HEK293 (cell line): Measurements from ENCODE around the gene ATP6V0C.
A peak's percentile ranks its signal among the peaks of the same experiment; 100 is the strongest.

Experiments used
- CTCF ChIA-PET: fragments of 350-600 bp; formaldehyde crosslinking; extraction: SDS; loops from one replicate; lab custom pipeline; 2021; ENCODE audit warnings: antibody characterized with exemption; lab: Yijun Ruan, JAX
- POLR2A ChIA-PET: fragments of 300-600 bp; formaldehyde crosslinking; extraction: SDS; loops from one replicate; lab custom pipeline; 2020; ENCODE audit warnings: antibody characterized with exemption, inconsistent platforms; lab: Yijun Ruan, JAX
- H3K27ac ChIP-seq: fragments of 200-500 bp; sonication (Bioruptor generic); 2 replicates; pipeline ENCODE4 v1.5.1; 2014; ENCODE audit warnings: low read depth, low read length, control low read depth, inconsistent platforms; ENCODE audit errors: extremely low read depth
- H3K36me3 ChIP-seq, 2 experiments: fragments of 200-500 bp in 1 of 2; sonication (Bioruptor generic) in 1 of 2; 1 replicate in 1 of 2; 2 replicates in 1 of 2; pipeline ENCODE4 v1.5.1; 2014 to 2017; ENCODE audit warnings: inconsistent platforms in 2 of 2, low read length in 2 of 2; ENCODE audit not compliant: control insufficient read depth in 2 of 2, insufficient read depth in 1 of 2
- H3K4me1 ChIP-seq: fragments of 200-500 bp; sonication (Bioruptor generic); 2 replicates; pipeline ENCODE4 v1.5.1; 2014; ENCODE audit warnings: mild to moderate bottlenecking, low read length, inconsistent platforms; ENCODE audit not compliant: control insufficient read depth, insufficient read depth
- H3K4me3 ChIP-seq: 2 replicates; pipeline ENCODE4 v1.5.1; 2011; ENCODE audit warnings: low read depth, mild to moderate bottlenecking, control low read depth, low read length, moderate library complexity
- H3K9me3 ChIP-seq: fragments of 200-500 bp; sonication (Bioruptor generic); 2 replicates; pipeline ENCODE4 v1.5.1; 2014; ENCODE audit warnings: low read depth, low read length, inconsistent platforms; ENCODE audit not compliant: control insufficient read depth, insufficient read depth
- GLIS1 ChIP-seq: fragments of 450-650 bp; formaldehyde crosslinking; IDR thresholded peaks from 2 replicates; pipeline ENCODE4 v1.5.1; 2016; ENCODE audit warnings: missing biosample characterization, missing genetic modification characterization
- PRDM10 ChIP-seq: fragments of 450-650 bp; formaldehyde crosslinking; IDR thresholded peaks from 2 replicates; pipeline ENCODE4 v1.5.1; 2016; ENCODE audit warnings: missing biosample characterization, missing genetic modification characterization
- PRDM4 ChIP-seq: fragments of 450-650 bp; formaldehyde crosslinking; IDR thresholded peaks from 2 replicates; pipeline ENCODE4 v1.5.1; 2017; ENCODE audit warnings: missing biosample characterization, missing genetic modification characterization
- ZBTB8A ChIP-seq: fragments of 450-650 bp; formaldehyde crosslinking; IDR thresholded peaks from 2 replicates; pipeline ENCODE4 v1.5.1; 2016; ENCODE audit warnings: missing biosample characterization, missing genetic modification characterization
- ZIC2 ChIP-seq: fragments of 450-650 bp; formaldehyde crosslinking; IDR thresholded peaks from 2 replicates; pipeline ENCODE4 v1.5.1; 2016; ENCODE audit warnings: missing biosample characterization, missing genetic modification characterization
- ZNF366 ChIP-seq: fragments of 450-650 bp; formaldehyde crosslinking; conservative IDR thresholded peaks from 2 replicates; pipeline ENCODE4 v1.5.1; 2016; ENCODE audit warnings: missing biosample characterization, missing genetic modification characterization
- ZNF398 ChIP-seq: fragments of 450-650 bp; formaldehyde crosslinking; IDR thresholded peaks from 2 replicates; pipeline ENCODE4 v1.5.1; 2017; ENCODE audit warnings: missing biosample characterization, missing genetic modification characterization
- ZNF521 ChIP-seq: fragments of 450-650 bp; formaldehyde crosslinking; IDR thresholded peaks from 2 replicates; pipeline ENCODE4 v1.5.1; 2017; ENCODE audit warnings: missing biosample characterization, mild to moderate bottlenecking, missing genetic modification characterization
- ZNF645 ChIP-seq: fragments of 450-650 bp; formaldehyde crosslinking; IDR thresholded peaks from 2 replicates; pipeline ENCODE4; 2016; ENCODE audit warnings: missing biosample characterization, missing genetic modification characterization
- ZNF692 ChIP-seq: fragments of 450-650 bp; formaldehyde crosslinking; IDR thresholded peaks from 2 replicates; pipeline ENCODE4 v1.5.1; 2016; ENCODE audit warnings: missing biosample characterization, missing genetic modification characterization
- ZXDB ChIP-seq: fragments of 450-650 bp; formaldehyde crosslinking; IDR thresholded peaks from 2 replicates; pipeline ENCODE4 v1.5.1; 2016; ENCODE audit warnings: missing biosample characterization, missing genetic modification characterization
- TF ChIP-seq, protein P1 (sequence below): sonication (generic); formaldehyde crosslinking; IDR thresholded peaks from 2 replicates; pipeline ENCODE4 v1.8.1; 2022; ENCODE audit warnings: mild to moderate bottlenecking, moderate library complexity, missing genetic modification reagents
- TF ChIP-seq, protein P2 (sequence below): fragments of 450-650 bp; formaldehyde crosslinking; IDR thresholded peaks from 2 replicates; pipeline ENCODE4 v1.5.1; 2016; ENCODE audit warnings: missing biosample characterization, missing genetic modification characterization
- TF ChIP-seq, protein P3 (sequence below): fragments of 450-650 bp; formaldehyde crosslinking; optimal IDR thresholded peaks from 2 replicates; pipeline ENCODE3; 2016; ENCODE audit warnings: missing biosample characterization, mild to moderate bottlenecking, missing genetic modification characterization

ATP6V0C gene

GRCh38 chr16:2482249-2482648 is 31.5 kb upstream of the ATP6V0C start:
- TF ChIP-seq ZNF645 (tag by site-specific recombination) (no peak), ZNF521 (tag by site-specific recombination) (no peak), ZNF692 (no peak), ZBTB8A (tag by site-specific recombination) (no peak), PRDM10 (tag by site-specific recombination) (no peak), ZNF398 (no peak)
- TF ChIP-seq, protein P1, sequence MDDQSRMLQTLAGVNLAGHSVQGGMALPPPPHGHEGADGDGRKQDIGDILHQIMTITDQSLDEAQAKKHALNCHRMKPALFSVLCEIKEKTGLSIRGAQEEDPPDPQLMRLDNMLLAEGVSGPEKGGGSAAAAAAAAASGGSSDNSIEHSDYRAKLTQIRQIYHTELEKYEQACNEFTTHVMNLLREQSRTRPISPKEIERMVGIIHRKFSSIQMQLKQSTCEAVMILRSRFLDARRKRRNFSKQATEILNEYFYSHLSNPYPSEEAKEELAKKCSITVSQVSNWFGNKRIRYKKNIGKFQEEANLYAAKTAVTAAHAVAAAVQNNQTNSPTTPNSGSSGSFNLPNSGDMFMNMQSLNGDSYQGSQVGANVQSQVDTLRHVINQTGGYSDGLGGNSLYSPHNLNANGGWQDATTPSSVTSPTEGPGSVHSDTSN (CRISPR knock-in tag): no peak
- Histone ChIP-seq H3K36me3 (peaks cover 0 to 4% of the 10 kb centered on the region in 2 experiments; a peak in 1 of 3 replicates), H3K4me1 (no peaks in the 10 kb centered on the region; the same call in 1 of the 2 replicates), H3K9me3 (no peaks in the 10 kb centered on the region), H3K4me3 (no peak overlapping the region), H3K27ac (no peak overlapping the region)
- ChIA-PET CTCF (interaction anchor here (1.8 kb wide), 1 partner anchor 19 kb away, joined by 7 read pairs; no protein-coding TSS in a partner anchor), POLR2A (no interaction called here)

DNA sequence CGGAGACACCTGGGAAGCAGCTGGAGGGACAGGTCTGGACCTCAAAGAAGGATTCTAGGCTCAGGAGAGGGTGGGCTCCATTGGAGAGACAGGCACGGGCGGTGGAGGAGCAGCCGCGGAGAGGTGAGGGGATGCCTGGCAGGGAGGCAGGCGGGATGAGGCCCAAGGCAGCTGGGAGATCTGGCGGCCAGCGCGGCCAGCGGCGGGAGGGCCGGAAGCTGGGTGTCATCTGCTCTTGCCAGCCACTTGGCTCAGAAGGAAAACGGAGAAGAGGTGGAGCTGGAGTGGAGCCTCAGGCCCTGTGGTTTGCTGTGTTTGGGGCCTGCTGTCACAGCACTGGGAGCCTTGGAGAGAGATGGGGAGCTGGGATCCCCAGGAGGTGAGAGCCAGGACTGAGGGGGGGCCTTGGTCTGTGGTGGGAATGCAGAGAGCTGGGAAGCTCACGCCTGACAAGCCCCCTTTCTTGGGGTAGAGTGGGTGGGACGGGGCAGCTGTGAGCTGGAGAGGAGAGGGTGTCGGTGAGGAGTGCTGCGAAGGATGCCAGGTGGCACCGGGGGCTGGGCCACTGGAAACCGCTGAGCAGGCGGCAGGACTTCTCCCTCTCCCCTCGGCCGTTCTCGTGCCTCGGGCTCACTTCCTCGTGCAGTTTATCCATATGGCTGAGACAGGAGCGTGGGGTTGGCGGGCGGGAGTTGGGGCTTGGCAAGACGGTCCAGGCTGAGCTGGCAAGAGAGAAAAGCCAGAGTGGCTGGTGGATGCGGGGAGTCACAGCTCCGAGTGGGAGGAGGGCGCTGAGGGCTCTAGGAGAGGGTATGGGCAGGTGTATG is 30.8 kb upstream of the ATP6V0C start:
- Histone ChIP-seq H3K4me1 (no peaks in the 10 kb centered on the region; the same call in 1 of the 2 replicates), H3K36me3 (peaks cover 0 to 4% of the 10 kb centered on the region in 2 experiments; a peak in 1 of 3 replicates), H3K27ac (no peak overlapping the region), H3K9me3 (no peaks in the 10 kb centered on the region), H3K4me3 (no peak overlapping the region)
- ChIA-PET POLR2A (interaction anchor here (1.0 kb wide), 1 partner anchor 13 kb away, joined by 3 read pairs; no protein-coding TSS in a partner anchor), CTCF (interaction anchor here (1.8 kb wide), 1 partner anchor 18 kb away, joined by 7 read pairs; no protein-coding TSS in a partner anchor)
- TF ChIP-seq, protein P2, sequence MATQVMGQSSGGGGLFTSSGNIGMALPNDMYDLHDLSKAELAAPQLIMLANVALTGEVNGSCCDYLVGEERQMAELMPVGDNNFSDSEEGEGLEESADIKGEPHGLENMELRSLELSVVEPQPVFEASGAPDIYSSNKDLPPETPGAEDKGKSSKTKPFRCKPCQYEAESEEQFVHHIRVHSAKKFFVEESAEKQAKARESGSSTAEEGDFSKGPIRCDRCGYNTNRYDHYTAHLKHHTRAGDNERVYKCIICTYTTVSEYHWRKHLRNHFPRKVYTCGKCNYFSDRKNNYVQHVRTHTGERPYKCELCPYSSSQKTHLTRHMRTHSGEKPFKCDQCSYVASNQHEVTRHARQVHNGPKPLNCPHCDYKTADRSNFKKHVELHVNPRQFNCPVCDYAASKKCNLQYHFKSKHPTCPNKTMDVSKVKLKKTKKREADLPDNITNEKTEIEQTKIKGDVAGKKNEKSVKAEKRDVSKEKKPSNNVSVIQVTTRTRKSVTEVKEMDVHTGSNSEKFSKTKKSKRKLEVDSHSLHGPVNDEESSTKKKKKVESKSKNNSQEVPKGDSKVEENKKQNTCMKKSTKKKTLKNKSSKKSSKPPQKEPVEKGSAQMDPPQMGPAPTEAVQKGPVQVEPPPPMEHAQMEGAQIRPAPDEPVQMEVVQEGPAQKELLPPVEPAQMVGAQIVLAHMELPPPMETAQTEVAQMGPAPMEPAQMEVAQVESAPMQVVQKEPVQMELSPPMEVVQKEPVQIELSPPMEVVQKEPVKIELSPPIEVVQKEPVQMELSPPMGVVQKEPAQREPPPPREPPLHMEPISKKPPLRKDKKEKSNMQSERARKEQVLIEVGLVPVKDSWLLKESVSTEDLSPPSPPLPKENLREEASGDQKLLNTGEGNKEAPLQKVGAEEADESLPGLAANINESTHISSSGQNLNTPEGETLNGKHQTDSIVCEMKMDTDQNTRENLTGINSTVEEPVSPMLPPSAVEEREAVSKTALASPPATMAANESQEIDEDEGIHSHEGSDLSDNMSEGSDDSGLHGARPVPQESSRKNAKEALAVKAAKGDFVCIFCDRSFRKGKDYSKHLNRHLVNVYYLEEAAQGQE (tag by site-specific recombination): no peak
- no peak for TF ChIP-seq ZXDB (tag by site-specific recombination)
- TF ChIP-seq ZNF366 (tag by site-specific recombination): no peak
- peak; percentile 48 for TF ChIP-seq ZIC2 (tag by site-specific recombination)
- peak; percentile 71 for TF ChIP-seq PRDM4 (tag by site-specific recombination)
- TF ChIP-seq, protein P3, sequence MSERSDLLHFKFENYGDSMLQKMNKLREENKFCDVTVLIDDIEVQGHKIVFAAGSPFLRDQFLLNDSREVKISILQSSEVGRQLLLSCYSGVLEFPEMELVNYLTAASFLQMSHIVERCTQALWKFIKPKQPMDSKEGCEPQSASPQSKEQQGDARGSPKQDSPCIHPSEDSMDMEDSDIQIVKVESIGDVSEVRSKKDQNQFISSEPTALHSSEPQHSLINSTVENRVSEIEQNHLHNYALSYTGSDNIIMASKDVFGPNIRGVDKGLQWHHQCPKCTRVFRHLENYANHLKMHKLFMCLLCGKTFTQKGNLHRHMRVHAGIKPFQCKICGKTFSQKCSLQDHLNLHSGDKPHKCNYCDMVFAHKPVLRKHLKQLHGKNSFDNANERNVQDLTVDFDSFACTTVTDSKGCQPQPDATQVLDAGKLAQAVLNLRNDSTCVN (tag by site-specific recombination): peak; percentile 8
- TF ChIP-seq GLIS1: no peak
